AG04449 (cell line): ENCODE data around the gene POLR2E.

ENCODE experiments used
- CTCF ChIA-PET: fragments of 350-600 bp; formaldehyde crosslinking; extraction: SDS; loops from one replicate; lab custom pipeline; 2021; ENCODE audit warnings: antibody characterized with exemption; lab: Yijun Ruan, JAX
- POLR2A ChIA-PET: fragments of 400-600, 350-600 bp; formaldehyde crosslinking; extraction: SDS; loops from one replicate; lab custom pipeline; 2020; ENCODE audit warnings: antibody characterized with exemption, inconsistent platforms; lab: Yijun Ruan, JAX
- DNase-seq: peaks from one replicate; pipeline ENCODE4 v3.0.0-alpha.2; 2010; ENCODE audit warnings: low read depth, low spot score
- H3K4me3 ChIP-seq: 2 replicates; pipeline ENCODE4 v1.5.1; 2011; ENCODE audit warnings: low read depth, mild to moderate bottlenecking, control low read depth, low read length
- CTCF ChIP-seq: IDR thresholded peaks from one replicate; pipeline ENCODE4 v1.5.1; 2011; ENCODE audit warnings: mild to moderate bottlenecking, moderate library complexity, low read length, control low read depth, inconsistent platforms; ENCODE audit not compliant: insufficient read depth; ENCODE audit errors: missing control alignments

Gene POLR2E

GRCh38 chr19:1082928-1083816 lies 12.0 kb downstream of the POLR2E start:
- POLR2A ChIA-PET = interaction anchor here (0.6 to 1.7 kb wide), 2 partner anchors 11 to 48 kb away, joined by 3 to 5 read pairs; no protein-coding TSS in a partner anchor
- H3K4me3 ChIP-seq = no peak overlapping the region
- TF ChIP-seq CTCF = no peak
- DNase-seq = no peak
- CTCF ChIA-PET = interaction anchor here (1.3 kb wide), 1 partner anchor 10 kb away, joined by 3 read pairs; no protein-coding TSS in a partner anchor

GRCh38 chr19:1082165-1082927 lies 12.8 kb downstream of the POLR2E start:
- TF ChIP-seq CTCF = no peak

GRCh38 chr19:1081301-1082164 lies 13.6 kb downstream of the POLR2E start:
- POLR2A ChIA-PET = no interaction called here
- CTCF ChIA-PET = interaction anchor here (1.2 to 2.0 kb wide), 4 partner anchors 9 to 62 kb away, joined by 3 to 11 read pairs (median 4); no protein-coding TSS in a partner anchor

More at GRCh38 chr19:1082165-1082927, 12.8 kb downstream of the POLR2E start:
- H3K4me3 ChIP-seq = no peak overlapping the region
- ChIA-PET CTCF (interaction anchor here (1.2 to 1.5 kb wide), 3 partner anchors 8 to 62 kb away, joined by 3 to 4 read pairs (median 4); no protein-coding TSS in a partner anchor), POLR2A (interaction anchor here (0.6 kb wide), 2 partner anchors 47 to 54 kb away, joined by 3 read pairs; no protein-coding TSS in a partner anchor)
- DNase-seq = no peak

GRCh38 chr19:1080360-1081161 lies 14.6 kb downstream of the POLR2E start:
- no peak overlapping the region for H3K4me3 ChIP-seq
- ChIA-PET CTCF (interaction anchor here (0.7 to 2.0 kb wide), 5 partner anchors 10 to 61 kb away, joined by 3 to 11 read pairs (median 4); partner anchors contain the start of gene ARHGAP45), POLR2A (interaction anchor here (0.6 to 1.1 kb wide), 3 partner anchors 14 to 50 kb away, joined by 3 to 5 read pairs (median 5); no protein-coding TSS in a partner anchor)
- TF ChIP-seq CTCF = no peak
- no peak for DNase-seq

More at GRCh38 chr19:1081301-1082164, 13.6 kb downstream of the POLR2E start:
- no peak overlapping the region for H3K4me3 ChIP-seq
- no peak for DNase-seq
- no peak for TF ChIP-seq CTCF

- no peak for DNase-seq
- no peak overlapping the region for H3K4me3 ChIP-seq
- ChIA-PET POLR2A (interaction anchor here (1.1 kb wide), 1 partner anchor 15 kb away, joined by 5 read pairs; no protein-coding TSS in a partner anchor), CTCF (interaction anchor here (0.7 to 2.0 kb wide), 2 partner anchors 13 to 15 kb away, joined by 3 to 11 read pairs; no protein-coding TSS in a partner anchor)
- no peak for TF ChIP-seq CTCF
Observed at GRCh38 chr19:1079566-1080111, 15.5 kb downstream of the POLR2E start.
